ENCODE results near the gene ZSWIM6.

- TF ChIP-seq CTCF (conservative IDR thresholded peaks at IDR 0.05; ENCODE audit: low read depth in 2 of 2) (no peak), EZH2phosphoT487 (IDR thresholded peaks at IDR 0.05; ENCODE audit: unreplicated experiment) (no peak), EZH2 (IDR thresholded peaks at IDR 0.05; ENCODE audit: low read depth, unreplicated experiment) (no peak), POLR2AphosphoS5 (IDR thresholded peaks at IDR 0.05; ENCODE audit: low read depth) (no peak), REST (IDR thresholded peaks at IDR 0.05; ENCODE audit: unreplicated experiment) (no peak), CREB1 (CRISPR knock-in tag; IDR thresholded peaks at IDR 0.05; ENCODE audit: low read depth) (no peak), STAT1 (IDR thresholded peaks at IDR 0.05; ENCODE audit: unreplicated experiment) (no peak), JUNB (IDR thresholded peaks at IDR 0.05; ENCODE audit: unreplicated experiment) (no peak), ETS1 (IDR thresholded peaks at IDR 0.05) (no peak)
Observed at GRCh38 chr5:61570767-61571166, 238.7 kb downstream of the ZSWIM6 start.

Data from GM23338 (cell line).